Muscle of back (tissue), 11 donors: Measurements from ENCODE around the gene NMS. TPM values are rescaled to one million over a fixed set of nuclear protein-coding genes. Genes with fewer than 3 reads are reported as not detected.

Source experiments
- DNase-seq, 3 donors: peaks; one replicate each; pipeline versions ENCODE4 v3.0.0 to v3.0.0-alpha.2; 2013
- polyA plus RNA-seq, 10 donors: library from polyadenylated mRNA; unstranded; fragments of 120-200 nt; gene quantifications; one replicate each; pipeline ENCODE4 v1.2.1, GENCODE V29; 2013; ENCODE audit not compliant: insufficient read length in 10 of 10

The NMS gene
- polyA plus RNA-seq, 10 donors, result not detected

- no peak for DNase-seq
Measured at GRCh38 chr2:100484390-100484789, 14.1 kb downstream of the NMS start.

- no peak for DNase-seq
Measured at GRCh38 chr2:100485396-100485795, 15.1 kb downstream of the NMS start.

- DNase-seq, result no peak
Measured at GRCh38 chr2:100494712-100495111, 24.4 kb downstream of the NMS start.

GRCh38 chr2:100502782-100503181 lies 32.5 kb downstream of the NMS start:
- no peak for DNase-seq

GRCh38 chr2:100504542-100504941 lies 34.3 kb downstream of the NMS start:
- no peak for DNase-seq

- DNase-seq, result no peak
Measured at GRCh38 chr2:100509066-100509465, 38.8 kb downstream of the NMS start.

- DNase-seq, result peak in 1 of 3 donors; percentile 5
Measured at GRCh38 chr2:100513650-100514049, 43.4 kb downstream of the NMS start.

GRCh38 chr2:100517556-100517955 lies 47.3 kb downstream of the NMS start:
- peak in 1 of 3 donors; percentile 19 for DNase-seq

GRCh38 chr2:100518801-100519200 lies 48.5 kb downstream of the NMS start:
- no peak for DNase-seq

- no peak for DNase-seq
Measured at GRCh38 chr2:100520224-100520623, 49.9 kb downstream of the NMS start.

GRCh38 chr2:100522430-100522829 lies 52.1 kb downstream of the NMS start:
- no peak for DNase-seq

- DNase-seq, result no peak
Measured at GRCh38 chr2:100524331-100524730, 54.0 kb downstream of the NMS start.

- no peak for DNase-seq
Measured at GRCh38 chr2:100526868-100527267, 56.6 kb downstream of the NMS start.

- DNase-seq, result no peak
Measured at GRCh38 chr2:100527440-100528015, 57.2 kb downstream of the NMS start.

GRCh38 chr2:100529176-100529575 lies 58.9 kb downstream of the NMS start:
- DNase-seq, result no peak

GRCh38 chr2:100529900-100530299 lies 59.6 kb downstream of the NMS start:
- no peak for DNase-seq

Other genes with a start within 250 kb of the NMS start
- 1 to 10 TPM in 5 of 10 donors, under 1 TPM in 5; 0.70 to 1.7 (median 1.00) TPM for gene LONRF2, start 148.0 kb upstream of the NMS start, polyA plus RNA-seq
- 10 to 100 TPM in 9 of 10 donors, 1 to 10 TPM in 1; 9.9 to 15.9 (median 11.2) TPM for gene CHST10, start 52.8 kb upstream of the NMS start, polyA plus RNA-seq
- gene PDCL3, start 92.5 kb downstream of the NMS start, polyA plus RNA-seq, result 10 to 100 TPM; 30.8 to 43.2 (median 35.9) TPM